BJ (cell line): ENCODE measurements around the gene HSPG2. TPM values are rescaled to one million over a fixed set of nuclear protein-coding genes. Genes with fewer than 3 reads are reported as not detected.
"Not testable (repeated sequence)": the region's sequence is repeated elsewhere in the genome, so short reads cannot be mapped to it uniquely, and the experiment has no call there.

Source experiments
- CTCF ChIA-PET: fragments of 350-600 bp; formaldehyde crosslinking; extraction: SDS; loops from one replicate; lab custom pipeline; 2021; ENCODE audit warnings: antibody characterized with exemption, inconsistent platforms; lab: Yijun Ruan, JAX
- POLR2A ChIA-PET: fragments of 300-600 bp; sonication (Branson Sonifier 250); formaldehyde crosslinking; extraction: SDS; loops from one replicate; lab custom pipeline; 2021; ENCODE audit warnings: antibody characterized with exemption; lab: Charles Lee
- DNase-seq: peaks from one replicate; pipeline ENCODE4 v3.0.0-alpha.2; 2011; ENCODE audit warnings: low read depth
- H3K27me3 ChIP-seq: 2 replicates; pipeline ENCODE4 v1.6.0; 2011; ENCODE audit warnings: low read length; ENCODE audit not compliant: control insufficient read depth, insufficient read depth
- H3K36me3 ChIP-seq: 2 replicates; pipeline ENCODE4 v1.5.1; 2011; ENCODE audit warnings: low read length; ENCODE audit not compliant: control insufficient read depth, insufficient read depth
- H3K4me3 ChIP-seq: 2 replicates; pipeline ENCODE4 v1.5.1; 2011; ENCODE audit warnings: low read depth, mild to moderate bottlenecking, control low read depth, low read length
- CTCF ChIP-seq: IDR thresholded peaks from 2 replicates; pipeline ENCODE4 v1.5.1; 2011; ENCODE audit warnings: low read depth, mild to moderate bottlenecking, control low read depth, inconsistent platforms, low read length, moderate library complexity; ENCODE audit not compliant: insufficient read depth
- polyA plus RNA-seq: library from polyadenylated mRNA; depleted of rRNA; stranded (reverse); fragments of >200 nt; gene quantifications from 2 replicates; pipeline ENCODE4 v1.2.3, GENCODE V29; 2011

Gene HSPG2
- polyA plus RNA-seq, 1 experiment: 45.1 TPM

GRCh38 chr1:21909787-21910503 is 27.2 kb downstream of the HSPG2 start:
- DNase-seq: no peak
- Histone ChIP-seq H3K4me3 (no peak overlapping the region), H3K27me3 (no peaks in the 10 kb centered on the region), H3K36me3 (peaks cover 8% of the 10 kb centered on the region)
- ChIA-PET CTCF (interaction anchor here (0.7 to 2.0 kb wide), 3 partner anchors 16 to 507 kb away, joined by 3 to 7 read pairs (median 5); no protein-coding TSS in a partner anchor), POLR2A (no interaction called here)
- TF ChIP-seq CTCF: no peak

- no peaks in the 10 kb centered on the region for H3K27me3 ChIP-seq
- peaks cover 5% of the 10 kb centered on the region for H3K36me3 ChIP-seq
- ChIA-PET POLR2A (no interaction called here), CTCF (interaction anchor here (0.7 to 2.0 kb wide), 4 partner anchors 16 to 507 kb away, joined by 3 to 7 read pairs (median 4); no protein-coding TSS in a partner anchor)
- H3K4me3 ChIP-seq: no peak overlapping the region
- DNase-seq: no peak
- TF ChIP-seq CTCF: no peak
Measured at GRCh38 chr1:21909286-21909759, 27.8 kb downstream of the HSPG2 start.

GRCh38 chr1:21907737-21908534 is 29.2 kb downstream of the HSPG2 start:
- DNase-seq, H3K4me3 ChIP-seq, POLR2A ChIA-PET, H3K36me3 ChIP-seq, H3K27me3 ChIP-seq: not testable (repeated sequence)
- CTCF ChIA-PET: interaction anchor here (1.1 to 1.8 kb wide), 4 partner anchors 32 to 509 kb away, joined by 3 to 5 read pairs (median 3); no protein-coding TSS in a partner anchor

- no peak for DNase-seq
- TF ChIP-seq CTCF: no peak
- Histone ChIP-seq H3K4me3 (no peak overlapping the region), H3K27me3 (no peaks in the 10 kb centered on the region), H3K36me3 (peaks cover 7% of the 10 kb centered on the region)
- ChIA-PET CTCF (interaction anchor here (1.1 kb wide), 1 partner anchor 35 kb away, joined by 3 read pairs; no protein-coding TSS in a partner anchor), POLR2A (no interaction called here)
Measured at GRCh38 chr1:21907079-21907418, 30.1 kb downstream of the HSPG2 start.

GRCh38 chr1:21906173-21907078 is 30.7 kb downstream of the HSPG2 start:
- H3K27me3 ChIP-seq: no peaks in the 10 kb centered on the region
- no peak for TF ChIP-seq CTCF
- DNase-seq: no peak
- no peak overlapping the region for H3K4me3 ChIP-seq
- ChIA-PET POLR2A (no interaction called here), CTCF (interaction anchor here (1.1 kb wide), 1 partner anchor 36 kb away, joined by 3 read pairs; no protein-coding TSS in a partner anchor)
- peaks cover 7% of the 10 kb centered on the region for H3K36me3 ChIP-seq
